Activated CD4-positive, alpha-beta T cell treated with anti-CD3 and anti-CD28 coated beads, Interleukin-10, Interleukin-2, amounts not matched to agents 100 ng/mL and 50 ng/mL, durations not matched to agents 16 hours and 8 hours (primary cell): ENCODE data around the gene RPUSD2.

Source experiments
- DNase-seq: peaks from one replicate; pipeline ENCODE4 v3.0.0-alpha.2; 2020

RPUSD2 gene

GRCh38 chr15:40623361-40623760, 54.3 kb downstream of the RPUSD2 start:
- no peak for DNase-seq
